Stromal cell of bone marrow (primary cell): ENCODE data around the gene TGFBR3L.
"Not testable (repeated sequence)": the region's sequence is repeated elsewhere in the genome, so short reads cannot be mapped to it uniquely, and the experiment has no call there.

Experiments
- DNase-seq: peaks from one replicate; pipeline ENCODE4 v3.0.0-alpha.2; 2012; ENCODE audit warnings: low read depth

The TGFBR3L gene

DNA sequence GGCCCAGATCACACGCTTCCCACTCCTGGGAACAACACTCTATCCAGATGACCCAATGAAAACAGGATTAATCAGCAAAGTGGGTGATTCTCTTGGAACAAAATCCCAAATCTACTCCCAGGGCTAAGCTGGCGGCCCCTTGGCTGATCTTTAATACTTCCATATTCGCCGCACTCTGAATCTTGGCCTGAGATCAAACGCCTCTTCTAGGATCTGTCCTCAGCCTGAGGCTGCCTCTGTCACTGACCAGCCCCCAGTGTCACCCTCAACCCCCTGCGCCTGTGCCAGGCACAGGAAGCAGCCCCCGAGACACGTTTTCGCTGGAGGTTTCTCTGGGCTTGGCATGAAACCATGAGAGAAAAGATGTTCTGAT is 13.7 kb downstream of the TGFBR3L start:
- no peak for DNase-seq

DNA sequence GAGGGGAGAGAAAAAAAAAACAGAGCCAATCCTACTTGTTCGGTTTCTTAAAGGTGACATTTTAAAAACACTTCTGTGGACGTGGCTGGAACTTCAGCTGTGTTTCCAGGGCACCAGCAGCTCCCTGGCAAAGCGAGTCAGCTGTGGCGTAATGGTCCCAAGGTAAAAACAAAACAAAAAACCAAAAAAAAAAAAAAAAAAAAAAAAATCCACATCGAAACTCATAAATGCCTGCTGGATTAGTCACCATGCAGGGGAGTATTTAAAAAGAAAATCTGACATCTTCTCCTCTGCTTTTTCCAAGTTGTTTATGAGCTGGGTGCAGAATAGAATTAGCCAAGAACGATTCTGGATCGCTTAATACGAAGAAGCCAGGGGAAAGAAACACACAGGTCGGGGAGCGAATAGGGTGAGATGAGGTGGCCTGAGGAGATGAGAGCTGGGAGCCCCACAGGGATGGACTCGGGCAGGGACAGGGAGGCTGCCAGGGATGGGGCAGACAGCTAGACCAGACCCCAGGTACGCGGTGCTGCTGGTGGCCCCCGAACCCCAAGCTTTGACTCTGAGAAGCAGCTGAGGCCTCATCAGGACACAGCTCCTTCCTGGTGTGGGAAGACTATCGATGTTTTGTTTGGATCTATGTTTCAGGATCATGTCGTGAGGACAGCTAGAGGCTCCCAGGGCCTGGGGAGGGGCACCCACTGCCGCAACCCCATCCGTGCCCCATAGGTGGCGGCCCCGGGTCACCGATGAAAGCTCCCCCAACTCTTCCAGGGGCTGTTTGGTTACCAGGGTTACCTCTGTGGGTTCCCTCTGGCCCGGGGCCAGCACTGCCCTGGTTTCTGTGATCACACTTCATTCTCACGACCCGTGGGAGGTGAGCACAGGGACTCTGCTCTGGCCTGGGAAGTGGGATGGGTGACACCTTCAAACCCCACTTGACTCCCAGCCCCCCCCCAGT is 14.4 kb downstream of the TGFBR3L start:
- DNase-seq: peak; percentile 64

DNA sequence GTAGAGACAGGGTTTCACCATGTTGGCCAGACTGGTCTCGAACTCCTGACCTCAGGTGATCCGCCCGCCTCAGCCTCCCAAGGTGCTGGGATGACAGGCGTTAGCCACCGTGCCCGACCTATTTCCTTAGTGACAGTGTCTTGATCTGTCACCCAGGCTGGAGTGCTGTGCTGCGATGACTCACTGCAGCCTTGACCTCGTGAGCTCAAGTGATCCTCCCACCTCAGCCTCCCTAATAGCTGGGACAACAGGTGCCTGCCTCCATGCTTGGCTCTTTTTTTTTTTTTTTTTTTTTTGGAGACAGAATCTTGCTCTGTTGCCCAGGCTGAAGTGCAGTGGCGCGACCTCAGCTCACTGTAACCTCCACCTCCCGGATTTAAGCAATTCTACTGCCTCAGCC is 15.4 kb downstream of the TGFBR3L start:
- not testable (repeated sequence) for DNase-seq

DNA sequence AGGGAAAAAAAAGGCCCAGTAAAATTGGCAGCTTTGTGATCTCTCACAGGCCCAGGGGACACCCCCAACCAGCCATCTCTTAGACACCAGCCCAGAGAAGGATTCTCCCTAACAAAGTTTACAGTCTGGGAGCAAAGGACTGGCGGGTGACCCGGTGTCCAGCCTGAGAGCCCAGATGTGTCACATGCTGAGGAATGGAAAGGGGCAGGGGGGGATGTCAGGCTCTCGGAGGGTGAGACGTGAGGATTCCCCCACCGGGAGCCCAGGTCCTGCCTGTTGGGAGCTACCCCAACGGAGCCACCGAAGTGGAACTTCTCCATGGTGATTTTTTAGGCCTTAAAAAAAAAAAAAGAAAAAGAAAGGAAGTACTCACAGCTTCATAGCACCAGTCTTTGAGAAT is 16.1 kb downstream of the TGFBR3L start:
- DNase-seq: no peak

DNA sequence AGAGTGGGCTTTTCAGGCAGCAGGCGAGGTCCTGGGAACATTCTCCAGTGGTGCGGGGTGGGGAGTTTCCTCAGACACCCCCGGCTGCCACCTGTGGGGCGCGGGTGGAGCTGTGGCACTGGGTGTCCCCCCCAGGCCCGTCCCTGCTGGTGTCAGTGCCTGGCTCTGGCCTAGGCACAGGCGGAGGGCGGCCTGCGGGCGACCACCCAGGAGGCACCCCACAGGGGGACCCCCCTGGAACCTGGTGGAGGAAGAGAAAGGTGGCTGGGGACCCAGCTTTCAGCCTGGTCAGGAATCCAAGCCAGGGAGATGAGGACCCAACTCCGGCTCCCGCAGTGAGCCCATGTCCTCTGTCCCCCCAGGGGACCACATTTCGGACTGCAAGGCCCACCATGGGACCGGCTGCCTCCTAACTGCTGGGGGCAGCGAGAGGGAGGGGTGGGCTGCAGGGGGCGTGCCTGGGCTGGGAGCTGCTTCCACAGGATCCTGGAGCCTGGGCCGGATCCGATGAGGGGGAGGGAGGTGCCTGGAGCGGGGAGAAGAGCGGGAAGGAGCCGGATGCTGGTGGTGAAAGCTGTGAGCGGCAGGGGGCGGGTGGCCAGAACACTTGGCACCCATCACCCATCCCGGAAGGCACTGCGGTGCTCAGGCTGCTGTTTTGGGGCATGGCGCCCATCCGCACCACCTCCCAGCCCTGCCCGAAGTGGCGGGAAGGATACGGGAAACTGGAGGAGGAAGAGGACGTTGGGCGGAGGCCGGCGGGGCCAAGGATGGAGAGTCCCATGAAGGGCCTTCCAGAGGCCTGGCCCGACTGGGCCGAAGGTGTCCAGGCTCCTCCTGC is 16.8 kb downstream of the TGFBR3L start:
- no peak for DNase-seq

DNA sequence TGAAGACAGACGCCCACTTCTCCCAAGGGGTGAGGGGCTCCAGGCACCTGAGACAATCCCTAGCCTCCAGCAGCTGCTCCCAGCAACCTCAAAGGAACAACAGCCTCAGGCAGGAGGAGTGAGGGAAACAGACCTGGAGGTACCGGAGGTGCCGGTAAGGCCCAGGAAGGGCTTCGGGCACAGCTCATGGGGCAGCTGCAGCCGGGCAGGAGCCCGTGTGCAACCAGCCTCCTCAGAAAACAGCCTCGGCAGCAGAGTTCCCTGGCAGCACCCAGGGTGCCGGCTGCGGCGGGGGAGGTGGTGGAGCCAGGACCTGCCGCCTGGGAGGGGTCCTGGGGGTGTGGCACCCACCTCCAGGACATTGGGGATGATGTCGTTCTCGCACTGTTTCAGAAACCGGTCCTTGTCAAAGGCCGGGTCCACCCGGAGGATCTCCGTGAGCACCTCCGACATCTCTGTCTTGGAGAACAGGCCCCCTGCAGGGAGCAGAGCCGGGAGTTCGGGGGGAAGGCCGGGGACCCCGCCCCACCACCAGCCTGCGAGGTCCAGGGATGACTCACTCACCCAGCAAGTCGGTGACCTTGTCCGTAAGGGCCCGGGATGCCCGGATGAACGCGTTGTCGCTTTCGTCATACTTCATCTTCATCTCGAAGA is 17.8 kb downstream of the TGFBR3L start:
- no peak for DNase-seq

DNA sequence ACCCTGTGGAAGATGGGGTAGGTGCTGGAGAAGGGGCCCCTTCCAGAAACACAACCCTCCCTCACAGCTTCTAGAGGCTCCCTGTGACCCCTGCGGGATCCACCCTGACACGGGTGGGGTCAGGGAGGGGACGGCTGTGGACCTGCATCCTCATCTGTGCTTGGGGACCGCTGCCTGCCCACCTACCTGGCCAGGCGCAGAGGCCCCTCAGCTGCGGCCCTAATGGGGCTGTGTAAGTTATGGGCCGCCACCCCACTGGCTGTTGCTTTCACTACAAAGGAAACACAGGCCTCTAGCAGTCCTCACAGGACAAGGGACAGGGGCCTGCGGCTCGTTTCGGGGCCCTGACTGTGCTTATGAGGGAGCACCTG is 18.3 kb downstream of the TGFBR3L start:
- DNase-seq: no peak

DNA sequence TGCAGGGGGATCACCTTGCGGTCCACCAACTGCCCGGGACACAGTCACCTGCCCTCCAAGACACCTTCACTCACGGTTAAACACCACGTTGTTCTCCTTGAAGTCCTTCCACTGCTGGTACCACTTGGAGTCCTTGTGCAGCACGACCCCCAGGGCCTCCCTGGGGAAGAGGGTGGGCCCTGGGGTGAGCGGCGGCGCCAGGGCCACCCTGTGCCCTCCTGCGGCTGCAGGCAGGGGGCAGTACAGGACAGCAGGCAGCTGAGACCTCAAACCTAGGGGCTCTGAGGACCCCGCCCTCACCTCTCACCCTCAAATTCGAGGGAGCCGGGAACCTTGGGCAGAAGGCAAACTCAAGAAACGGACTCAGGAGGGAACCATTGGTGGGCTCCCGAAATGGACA is 18.8 kb downstream of the TGFBR3L start:
- no peak for DNase-seq

DNA sequence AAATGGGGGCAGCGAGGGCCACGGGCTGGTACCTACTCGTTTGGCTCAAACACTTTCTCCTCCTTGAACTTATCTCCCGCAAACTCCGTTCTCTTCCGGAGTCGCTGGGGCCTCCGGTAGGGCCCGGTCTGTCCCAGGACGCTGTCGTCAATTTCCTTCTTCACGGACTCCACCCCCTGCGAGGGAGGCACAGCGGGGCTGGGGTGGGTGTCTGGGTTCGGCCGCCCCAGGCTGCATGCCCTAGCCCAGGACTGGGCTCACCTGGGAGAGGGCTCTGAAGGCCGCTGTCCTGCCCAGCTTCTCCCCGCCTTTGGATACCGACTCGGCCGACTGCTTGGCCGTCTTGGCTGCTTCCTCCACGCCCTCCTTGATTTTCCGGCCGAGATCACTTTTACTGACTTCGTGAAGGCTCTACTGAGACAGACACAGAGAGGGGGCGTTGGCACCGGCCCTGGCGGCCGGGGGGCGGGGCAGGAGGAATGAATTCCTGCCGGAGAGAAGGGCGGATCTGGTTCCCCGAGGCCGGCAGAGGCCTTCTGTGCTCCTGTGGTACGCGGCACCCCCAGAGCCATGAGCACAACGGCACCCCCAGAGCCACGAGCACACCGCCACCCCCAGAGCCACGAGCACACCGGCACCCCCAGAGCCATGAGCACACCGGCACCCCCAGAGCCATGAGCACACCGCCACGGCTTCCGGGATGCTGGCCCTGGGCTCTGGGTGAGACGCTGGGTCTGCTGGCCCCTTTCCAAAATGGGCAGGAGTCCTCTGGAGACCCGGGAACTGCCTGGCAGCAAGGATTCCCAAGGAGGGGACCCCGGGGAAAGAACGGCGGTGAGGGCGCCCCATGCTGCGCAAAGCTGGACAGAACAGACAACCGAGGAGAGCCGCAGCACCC is 19.4 kb downstream of the TGFBR3L start:
- DNase-seq: no peak

DNA sequence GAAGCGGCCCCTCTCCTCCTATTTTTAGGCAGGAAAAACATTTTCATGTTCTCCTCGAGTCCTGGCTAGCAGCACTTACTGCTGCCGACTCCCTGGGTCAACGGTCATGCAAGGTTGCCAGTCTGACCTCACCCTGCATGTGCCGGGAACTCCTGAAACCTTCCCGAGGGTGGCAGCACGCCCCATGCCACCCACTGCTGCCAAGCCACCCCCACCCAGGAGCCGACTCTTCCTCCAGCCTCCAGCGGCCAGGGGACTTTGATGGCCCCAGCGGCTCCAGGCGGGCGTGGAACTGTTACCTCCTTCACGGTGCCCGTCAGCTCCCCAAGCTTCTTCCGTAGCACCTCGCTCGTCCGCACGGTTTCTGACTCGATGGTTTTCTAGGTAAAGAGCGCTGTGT is 20.1 kb downstream of the TGFBR3L start:
- DNase-seq: no peak

DNA sequence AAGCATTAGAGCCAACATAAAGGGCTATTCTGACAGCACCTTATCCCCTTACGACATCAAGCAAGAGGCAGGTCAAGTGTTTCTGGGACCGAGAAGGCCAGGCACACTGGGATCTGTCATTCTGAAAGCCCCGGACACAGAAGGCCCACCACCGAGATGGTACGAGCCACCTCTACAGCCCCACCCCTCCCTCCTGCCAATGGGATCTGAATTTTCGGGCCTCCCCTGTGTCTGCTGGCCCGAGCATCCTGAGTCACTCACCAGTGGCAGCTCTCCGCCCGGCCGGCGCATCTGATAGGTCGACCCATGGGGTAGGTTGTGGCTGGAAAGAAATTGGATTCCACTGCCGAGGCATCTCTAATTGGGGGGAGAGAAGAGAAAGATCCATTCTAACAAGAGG is 26.2 kb downstream of the TGFBR3L start:
- no peak for DNase-seq

DNA sequence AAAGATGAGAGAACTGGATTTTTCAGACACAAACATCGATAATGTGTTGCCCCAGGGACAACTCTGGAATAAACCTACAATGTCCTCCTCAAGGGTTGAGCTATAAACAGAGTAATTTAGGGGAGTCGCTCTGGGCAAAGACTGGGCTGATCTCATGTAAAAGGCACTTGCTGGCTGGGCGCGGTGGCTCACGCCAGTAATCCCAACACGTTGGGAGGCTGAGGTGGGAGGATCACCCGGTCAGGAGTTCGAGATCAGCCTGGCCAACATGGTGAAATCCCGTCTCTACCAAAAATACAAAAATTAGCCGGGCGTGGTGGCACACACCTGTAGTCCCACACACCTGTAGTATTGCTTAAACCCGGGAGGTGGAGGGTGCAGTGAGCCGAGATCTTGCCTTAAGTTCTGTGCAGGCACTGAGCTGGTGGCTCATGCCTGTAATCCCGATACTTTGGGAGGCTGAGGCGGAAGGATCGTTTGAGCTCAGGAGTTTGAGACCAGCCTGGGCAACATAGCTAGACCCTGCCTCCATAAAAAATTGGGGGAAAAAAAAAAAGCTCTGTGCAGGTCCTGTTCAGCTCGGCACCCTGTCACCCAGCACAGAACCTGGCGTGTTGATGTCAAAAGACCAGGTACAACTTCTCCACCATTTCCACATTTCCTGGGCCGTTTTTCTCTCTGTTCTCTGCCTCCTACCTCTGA is 27.4 kb downstream of the TGFBR3L start:
- no peak for DNase-seq

DNA sequence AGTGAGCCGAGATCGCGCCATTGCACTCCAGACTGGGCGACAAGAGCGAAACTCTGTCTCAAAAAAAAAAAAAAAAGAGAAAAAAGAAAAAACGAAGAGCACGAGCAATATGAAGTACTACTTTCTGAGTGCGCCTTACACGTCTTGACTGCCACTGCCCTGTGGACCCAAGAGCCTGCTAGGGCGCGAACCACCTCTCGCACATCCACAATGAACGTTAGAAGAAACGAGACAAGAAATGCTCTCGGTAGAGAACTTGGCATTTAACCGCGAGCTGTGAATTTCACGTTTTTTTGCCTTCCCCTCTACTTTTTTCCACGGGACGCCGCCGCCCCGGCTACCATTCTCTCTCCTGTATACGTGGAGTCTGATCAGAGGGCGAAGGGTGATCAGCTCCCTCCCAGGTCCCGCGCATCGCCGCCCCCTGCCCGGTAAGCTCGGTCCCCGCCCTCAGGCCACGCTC is 28.4 kb downstream of the TGFBR3L start:
- DNase-seq: no peak

DNA sequence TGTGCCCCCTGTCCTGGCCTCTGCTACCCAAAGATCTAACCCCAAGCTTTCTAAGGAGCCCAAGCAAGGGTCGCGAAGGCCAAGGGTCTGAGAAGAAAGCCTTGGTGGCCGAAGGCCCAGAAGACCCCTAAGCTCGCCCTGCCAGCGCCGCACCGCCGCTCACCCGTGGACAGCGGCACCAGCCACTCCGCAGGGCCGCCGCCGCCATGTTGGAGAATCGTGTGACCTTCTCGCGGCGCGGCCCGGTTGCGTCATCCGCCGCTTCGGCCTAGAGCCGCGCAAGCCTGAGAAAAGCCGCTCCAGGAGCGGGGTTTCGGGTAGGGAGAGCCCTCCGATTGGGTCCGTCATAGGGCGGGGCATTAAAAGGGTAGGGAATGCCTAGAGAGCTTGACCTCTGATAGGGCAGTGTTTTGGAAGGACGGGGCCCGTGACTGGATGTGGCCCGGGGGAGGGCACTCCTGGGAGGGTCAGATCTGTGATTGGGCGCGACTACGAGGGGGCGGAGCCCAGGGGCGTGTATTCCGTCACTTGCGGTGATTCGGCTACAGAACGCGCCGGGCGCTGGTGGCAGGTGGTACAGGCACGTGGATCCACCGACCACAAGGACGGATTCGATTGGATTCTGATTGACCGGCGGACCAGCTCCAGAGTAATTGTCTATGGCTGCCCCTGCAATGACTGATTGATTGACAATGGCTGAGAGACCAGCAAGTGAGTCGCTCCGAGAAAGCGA is 29.0 kb downstream of the TGFBR3L start, which contains the start of gene TIMM44:
TSS of gene TIMM44 (minus strand) at position 223 of the 733 bp plus-strand sequence. CDS start at position 208, 15 bp downstream.
- peak; percentile 100 for DNase-seq

DNA sequence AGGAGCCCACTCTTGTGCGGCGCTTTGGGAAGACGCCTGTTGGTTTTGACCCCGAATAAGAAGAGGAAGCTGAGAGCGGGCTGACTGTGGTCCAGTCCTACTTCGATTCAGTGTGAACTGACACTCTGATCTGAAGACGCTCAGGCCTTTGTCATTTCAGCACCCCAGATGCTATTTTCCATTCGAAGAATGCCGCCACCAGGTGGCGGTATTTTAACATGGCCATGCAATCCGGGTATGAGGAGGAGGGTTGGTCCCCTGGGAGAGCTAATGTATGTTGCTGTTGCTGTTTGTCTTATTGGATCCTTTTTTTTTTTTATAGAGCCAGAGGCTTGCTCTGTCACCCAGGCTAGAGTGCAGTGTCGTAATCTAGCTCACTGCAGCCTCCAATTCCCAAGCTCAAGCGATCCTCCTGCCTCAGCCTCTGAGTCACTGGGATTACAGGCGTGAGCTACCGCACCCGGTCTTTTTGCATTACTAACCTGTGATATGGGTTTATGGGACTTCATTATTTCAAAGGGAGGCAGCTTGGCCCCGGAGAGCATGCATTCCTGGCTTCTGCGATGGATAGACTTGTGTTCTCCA is 29.6 kb downstream of the TGFBR3L start:
- DNase-seq: peak; percentile 83

DNA sequence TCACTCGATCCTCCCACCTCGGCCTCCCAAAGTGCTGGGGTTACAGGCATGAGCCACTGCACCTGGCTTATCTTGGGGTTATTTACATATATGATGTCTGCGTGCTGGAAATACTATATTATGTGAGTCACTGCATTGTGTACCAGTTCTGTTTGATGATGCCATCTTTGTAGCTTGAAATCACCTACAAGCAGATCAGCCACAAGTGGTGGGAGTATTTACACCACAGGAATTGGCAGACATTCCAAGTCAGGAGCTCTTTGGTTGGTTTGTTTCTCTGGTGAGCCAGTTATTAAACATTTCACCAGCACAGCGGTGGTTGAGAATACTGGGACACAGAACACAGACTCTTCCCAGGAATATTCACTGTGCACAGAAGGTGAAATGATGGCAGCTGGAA is 33.3 kb downstream of the TGFBR3L start:
- DNase-seq: no peak

DNA sequence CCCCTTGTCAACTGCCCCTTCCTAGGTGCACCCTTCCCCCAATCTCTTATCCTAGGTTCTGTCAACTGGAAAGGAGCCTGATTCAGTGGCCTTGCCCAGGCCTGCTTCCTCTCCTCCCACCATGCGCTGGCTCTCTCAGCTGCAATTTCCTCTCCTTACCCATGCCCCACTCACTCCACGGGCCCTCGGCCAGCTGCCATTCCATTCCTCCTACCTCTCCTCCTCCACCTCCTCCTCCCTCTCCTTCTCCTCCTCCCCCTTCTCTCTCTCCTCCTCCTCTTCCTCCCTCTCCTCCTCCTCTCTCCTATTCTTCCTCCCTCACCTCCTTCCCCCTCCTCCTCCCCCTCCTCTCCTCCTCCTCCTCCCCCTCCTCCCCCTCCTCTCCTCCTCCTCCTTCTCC is 38.4 kb downstream of the TGFBR3L start:
- no peak for DNase-seq

DNA sequence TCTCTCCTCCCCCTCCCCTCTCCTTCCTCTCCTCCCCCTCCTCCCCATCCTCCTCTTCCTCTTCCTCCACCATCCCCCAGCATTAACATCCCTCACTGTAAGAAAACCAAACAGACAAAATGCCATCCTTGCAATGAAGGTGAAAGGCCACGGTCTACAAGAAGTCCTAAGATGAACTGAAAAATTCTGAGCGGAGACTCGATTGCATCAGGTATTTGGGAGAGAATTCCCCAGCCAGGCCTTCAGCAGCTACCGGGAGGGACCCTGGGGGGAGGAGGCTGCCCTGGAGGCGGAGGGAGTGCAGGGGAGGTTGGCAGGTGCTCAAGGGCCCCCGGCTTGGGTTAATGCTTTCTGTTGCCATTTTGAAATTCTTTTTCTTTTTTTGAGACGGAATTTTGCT is 38.9 kb downstream of the TGFBR3L start:
- no peak for DNase-seq

DNA sequence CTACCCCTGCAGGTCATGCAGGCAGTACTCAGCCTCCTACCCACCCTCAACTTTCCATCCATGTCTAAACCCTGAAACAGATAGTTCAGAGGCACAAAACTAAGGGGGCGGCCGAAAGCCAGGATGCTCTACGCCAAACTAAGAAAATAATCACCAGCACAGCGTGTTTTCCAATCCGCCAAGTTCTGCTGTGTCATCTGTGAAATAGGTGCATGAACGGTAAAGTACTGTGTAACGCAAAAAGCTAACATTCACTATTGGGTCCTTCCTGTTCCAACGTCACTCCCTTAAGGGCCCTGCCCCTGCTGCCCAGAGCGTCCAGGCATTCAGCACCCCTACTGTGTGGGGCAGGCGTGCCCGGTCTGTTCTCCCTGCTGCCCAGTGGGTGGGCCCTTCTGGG is 41.1 kb downstream of the TGFBR3L start:
- no peak for DNase-seq

DNA sequence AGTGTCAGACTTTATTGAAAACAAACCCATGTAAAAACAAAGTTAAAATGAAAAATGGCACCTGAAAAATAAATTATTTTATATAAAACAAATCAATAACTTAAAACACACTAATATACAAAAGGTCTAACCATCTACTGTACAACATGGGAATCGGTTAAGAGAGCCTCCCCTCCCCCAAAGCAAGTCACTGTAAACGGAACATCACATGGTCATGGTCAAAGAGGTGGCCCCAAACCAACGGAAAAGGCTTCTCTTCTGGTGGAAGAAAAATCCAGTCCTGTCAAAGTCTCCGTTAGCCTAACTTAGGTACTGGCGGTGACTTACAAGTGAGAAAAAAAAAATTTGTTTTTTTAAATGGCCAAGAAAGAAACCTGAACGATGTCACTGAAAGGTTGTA is 44.6 kb downstream of the TGFBR3L start:
- DNase-seq: no peak
